ENCODE results near the gene SYT17. TPM values are rescaled to one million over a fixed set of nuclear protein-coding genes. Genes with fewer than 3 reads are reported as not detected.

The SYT17 gene
- total RNA-seq: 13.3 TPM

- TF ChIP-seq POLR2A (IDR thresholded peaks at IDR 0.05) (no peak), POLR2AphosphoS5 (IDR thresholded peaks at IDR 0.05; ENCODE audit: insufficient read depth in 1 of 2, low read depth in 1 of 2) (no peak), CTCF (IDR thresholded peaks at IDR 0.05) (peak; percentile 39 to 74 (median 41))
- Histone ChIP-seq H3K27ac (no peak within 1 kb of the TSS), H3K4me1 (peaks cover 20% of the 10 kb centered on the region), H3K36me3 (no peaks in the 10 kb centered on the region), H3K9me3 (no peaks in the 10 kb centered on the region), H3K27me3 (no peaks in the 10 kb centered on the region), H3K4me3 (peak within 1 kb of the TSS; percentile 52 to 53)
- intact Hi-C loops (cut with DNase I): no loop called here
- no peak for DNase-seq (ENCODE audit: extremely low spot score in 2 of 2)
These were observed at the start of gene SYT17 for GRCh38 chr16:19167710-19168370. SYT17 (plus strand) TSS chr16:19168240; CDS start chr16:19168647, 407 bp downstream.

DNA sequence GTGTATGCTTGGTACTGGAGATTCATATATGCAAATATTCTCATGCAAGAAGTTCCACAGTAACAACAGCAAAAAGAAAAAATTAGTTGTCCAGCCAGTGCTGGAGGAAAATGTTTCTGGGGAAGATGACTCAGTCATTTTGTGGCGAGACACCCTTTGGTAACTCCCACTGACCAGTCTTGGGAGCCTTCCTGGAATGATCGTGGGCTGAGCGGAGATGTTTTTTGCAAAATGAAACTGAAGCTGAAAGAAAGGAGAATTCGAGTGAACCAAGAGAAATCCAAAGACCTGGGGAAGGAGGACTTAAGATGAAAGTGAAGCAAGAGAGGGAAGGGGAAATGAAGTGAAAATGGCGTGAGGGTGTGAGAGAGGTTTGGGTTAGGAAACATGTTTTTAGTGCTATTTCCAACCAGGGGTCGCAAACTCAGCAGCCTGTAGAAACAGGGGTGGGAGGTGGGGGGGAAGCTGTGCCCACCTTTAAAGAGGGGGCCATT, 49.1 kb upstream of the SYT17 start:
- no peaks in the 10 kb centered on the region for H3K27me3 ChIP-seq
- peak overlapping the region; percentile 25 to 34 for H3K4me3 ChIP-seq
- TF ChIP-seq CTCF (IDR thresholded peaks at IDR 0.05) (no peak), POLR2AphosphoS5 (IDR thresholded peaks at IDR 0.05; ENCODE audit: insufficient read depth in 1 of 2, low read depth in 1 of 2) (peak in 1 of 2 donors; percentile 62)
- peaks cover 88% of the 10 kb centered on the region for H3K4me1 ChIP-seq
- no peak for DNase-seq (ENCODE audit: extremely low spot score in 2 of 2)
- H3K27ac ChIP-seq: peak overlapping the region; percentile 94
- intact Hi-C loops (cut with DNase I): loop anchor here (2.0 kb wide), 1 partner anchor 20 kb away; no protein-coding TSS in a partner anchor
- H3K36me3 ChIP-seq: peaks cover 0 to 8% of the 10 kb centered on the region in 2 donors
- no peaks in the 10 kb centered on the region for H3K9me3 ChIP-seq

GRCh38 chr16:19119564-19119963, 48.5 kb upstream of the SYT17 start:
- DNase-seq (ENCODE audit: extremely low spot score in 2 of 2): no peak

GRCh38 chr16:19123535-19124178, 44.4 kb upstream of the SYT17 start:
- H3K4me3 ChIP-seq: no peak overlapping the region
- no peak for TF ChIP-seq CTCF (IDR thresholded peaks at IDR 0.05)
- H3K9me3 ChIP-seq: no peaks in the 10 kb centered on the region
- no peak for DNase-seq (ENCODE audit: extremely low spot score in 2 of 2)
- no peak overlapping the region for H3K27ac ChIP-seq
- H3K27me3 ChIP-seq: no peaks in the 10 kb centered on the region
- peaks cover 48% of the 10 kb centered on the region for H3K4me1 ChIP-seq
- peaks cover 0 to 8% of the 10 kb centered on the region in 2 donors for H3K36me3 ChIP-seq
- intact Hi-C loops (cut with DNase I): no loop called here

More at GRCh38 chr16:19119564-19119963, 48.5 kb upstream of the SYT17 start:
- no peaks in the 10 kb centered on the region for H3K9me3 ChIP-seq
- no peaks in the 10 kb centered on the region for H3K27me3 ChIP-seq
- TF ChIP-seq POLR2AphosphoS5 (IDR thresholded peaks at IDR 0.05; ENCODE audit: insufficient read depth in 1 of 2, low read depth in 1 of 2): no peak
- no peak for TF ChIP-seq POLR2A (IDR thresholded peaks at IDR 0.05)
- TF ChIP-seq CTCF (IDR thresholded peaks at IDR 0.05): no peak
- peak overlapping the region; percentile 25 to 34 for H3K4me3 ChIP-seq
- intact Hi-C loops (cut with DNase I): loop anchor here (2.0 kb wide), 1 partner anchor 19 kb away; no protein-coding TSS in a partner anchor
- peak overlapping the region; percentile 94 for H3K27ac ChIP-seq
- H3K4me1 ChIP-seq: peaks cover 89% of the 10 kb centered on the region
- peaks cover 0 to 8% of the 10 kb centered on the region in 2 donors for H3K36me3 ChIP-seq

- intact Hi-C loops (cut with DNase I): no loop called here
- no peaks in the 10 kb centered on the region for H3K27me3 ChIP-seq
- no peaks in the 10 kb centered on the region for H3K9me3 ChIP-seq
- TF ChIP-seq POLR2AphosphoS5 (IDR thresholded peaks at IDR 0.05; ENCODE audit: insufficient read depth in 1 of 2, low read depth in 1 of 2): no peak
- H3K27ac ChIP-seq: no peak overlapping the region
- no peak overlapping the region for H3K4me3 ChIP-seq
- H3K36me3 ChIP-seq: peaks cover 0 to 3% of the 10 kb centered on the region in 2 donors
- no peak for DNase-seq (ENCODE audit: extremely low spot score in 2 of 2)
- peaks cover 36% of the 10 kb centered on the region for H3K4me1 ChIP-seq
These were observed 41.7 kb upstream of the SYT17 start for GRCh38 chr16:19126300-19126699.

Data from vagina (tissue), 2 donors.